C4-2B (cell line): Measurements from ENCODE around the gene PRSS33.

ENCODE experiments used
- CTCF ChIP-seq: fragments of 450-650 bp; conservative IDR thresholded peaks from 2 replicates; pipeline ENCODE4 v1.5.1; 2017; ENCODE audit warnings: mild to moderate bottlenecking
- ZFX ChIP-seq: fragments of 450-650 bp; IDR thresholded peaks from 2 replicates; pipeline ENCODE4 v1.6.1; 2017

- no peak for TF ChIP-seq CTCF
- no peak for TF ChIP-seq ZFX
Observed at GRCh38 chr16:2835638-2836493, 48.5 kb upstream of the PRSS33 start.
